Tibial nerve (tissue), 4 donors: ENCODE data around the gene CREB3.

Experiments used
- EP300 ChIP-seq, 2 donors: sonication (generic); formaldehyde crosslinking; IDR thresholded peaks; one replicate each; pipeline ENCODE4 v1.6.1; 2017; ENCODE audit warnings: antibody characterized with exemption in 2 of 2, mild to moderate bottlenecking in 1 of 2
- TF ChIP-seq, protein P1 (sequence below), 5 experiments: fragments of 200-600 bp in 3 of 5; fragments of 450-650 bp in 2 of 5; sonication (generic) in 3 of 5; IDR thresholded peaks; one replicate each; pipeline ENCODE4 v1.5.1; 2016 to 2019; ENCODE audit warnings: antibody characterized with exemption in 5 of 5, mild to moderate bottlenecking in 3 of 5, moderate library complexity in 2 of 5

DNA sequence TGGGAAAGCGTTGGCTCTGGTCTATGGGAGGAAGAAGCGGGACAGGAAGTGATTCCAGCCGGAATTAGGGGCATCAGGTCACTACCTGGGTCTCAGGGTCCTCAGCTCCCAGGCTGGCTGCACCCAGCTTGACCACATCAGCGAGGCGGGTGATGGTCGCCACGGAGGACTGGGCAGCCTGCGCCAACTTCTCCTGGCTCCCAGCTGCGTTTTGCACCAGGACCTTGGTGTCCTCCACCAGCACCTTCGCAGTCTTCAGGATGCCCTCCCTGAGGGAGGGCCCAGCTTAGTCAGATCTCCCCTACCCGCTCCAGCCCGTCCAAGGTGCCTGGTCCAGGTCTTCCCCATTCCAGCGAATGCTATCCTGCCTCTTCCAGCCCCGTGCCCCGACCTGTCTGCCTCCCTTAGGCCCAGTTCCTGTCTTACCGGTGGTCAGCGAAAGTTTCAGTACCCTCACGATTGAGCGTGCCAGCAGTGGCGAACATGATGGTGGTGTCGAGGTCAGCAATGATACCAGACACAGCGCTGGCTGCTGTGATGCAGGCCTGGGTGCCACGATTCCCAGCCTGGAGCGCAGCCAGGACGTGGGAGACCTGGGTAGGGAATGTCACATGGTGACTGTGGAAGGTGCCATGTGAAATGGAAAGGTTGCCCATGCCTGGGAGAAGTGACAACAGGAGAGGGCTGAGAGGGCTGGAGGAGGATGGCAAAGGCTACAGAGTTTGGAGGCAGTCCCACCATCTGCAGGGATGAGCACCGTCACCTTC lies 28.4 kb upstream of the CREB3 start:
- TF ChIP-seq, protein P1, sequence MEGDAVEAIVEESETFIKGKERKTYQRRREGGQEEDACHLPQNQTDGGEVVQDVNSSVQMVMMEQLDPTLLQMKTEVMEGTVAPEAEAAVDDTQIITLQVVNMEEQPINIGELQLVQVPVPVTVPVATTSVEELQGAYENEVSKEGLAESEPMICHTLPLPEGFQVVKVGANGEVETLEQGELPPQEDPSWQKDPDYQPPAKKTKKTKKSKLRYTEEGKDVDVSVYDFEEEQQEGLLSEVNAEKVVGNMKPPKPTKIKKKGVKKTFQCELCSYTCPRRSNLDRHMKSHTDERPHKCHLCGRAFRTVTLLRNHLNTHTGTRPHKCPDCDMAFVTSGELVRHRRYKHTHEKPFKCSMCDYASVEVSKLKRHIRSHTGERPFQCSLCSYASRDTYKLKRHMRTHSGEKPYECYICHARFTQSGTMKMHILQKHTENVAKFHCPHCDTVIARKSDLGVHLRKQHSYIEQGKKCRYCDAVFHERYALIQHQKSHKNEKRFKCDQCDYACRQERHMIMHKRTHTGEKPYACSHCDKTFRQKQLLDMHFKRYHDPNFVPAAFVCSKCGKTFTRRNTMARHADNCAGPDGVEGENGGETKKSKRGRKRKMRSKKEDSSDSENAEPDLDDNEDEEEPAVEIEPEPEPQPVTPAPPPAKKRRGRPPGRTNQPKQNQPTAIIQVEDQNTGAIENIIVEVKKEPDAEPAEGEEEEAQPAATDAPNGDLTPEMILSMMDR (IDR thresholded peaks at IDR 0.05), result no peak
- no peak for TF ChIP-seq EP300 (IDR thresholded peaks at IDR 0.05)
